GM12872 (cell line): Measurements from ENCODE around the gene CROCC2.

Experiments used
- TF ChIP-seq, protein P1 (sequence below): IDR thresholded peaks from 3 replicates; pipeline ENCODE4 v1.5.1; 2011; ENCODE audit warnings: low read depth, mild to moderate bottlenecking, low read length, moderate library complexity; ENCODE audit not compliant: insufficient read depth

The CROCC2 gene

DNA sequence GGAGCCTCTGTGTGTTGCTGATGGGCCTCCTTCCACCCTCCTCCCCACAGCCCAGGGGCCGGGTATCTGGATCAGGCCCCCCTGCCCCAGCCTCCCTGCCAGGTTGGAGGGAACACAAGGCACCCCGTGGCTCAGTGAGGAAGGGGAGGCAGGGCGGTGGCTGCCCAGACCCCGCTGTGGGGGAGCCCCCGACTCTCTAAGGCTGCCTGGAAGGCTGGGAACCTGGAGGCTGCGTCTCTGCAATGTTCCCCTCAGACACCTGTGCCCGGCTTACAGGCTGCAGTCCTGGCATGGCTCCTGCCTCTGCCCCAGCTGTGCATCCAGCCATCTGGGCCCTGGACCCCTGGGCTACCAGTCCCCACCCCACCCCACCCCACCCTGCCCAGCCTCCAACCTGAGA, 9.7 kb upstream of the CROCC2 start:
- TF ChIP-seq, protein P1, sequence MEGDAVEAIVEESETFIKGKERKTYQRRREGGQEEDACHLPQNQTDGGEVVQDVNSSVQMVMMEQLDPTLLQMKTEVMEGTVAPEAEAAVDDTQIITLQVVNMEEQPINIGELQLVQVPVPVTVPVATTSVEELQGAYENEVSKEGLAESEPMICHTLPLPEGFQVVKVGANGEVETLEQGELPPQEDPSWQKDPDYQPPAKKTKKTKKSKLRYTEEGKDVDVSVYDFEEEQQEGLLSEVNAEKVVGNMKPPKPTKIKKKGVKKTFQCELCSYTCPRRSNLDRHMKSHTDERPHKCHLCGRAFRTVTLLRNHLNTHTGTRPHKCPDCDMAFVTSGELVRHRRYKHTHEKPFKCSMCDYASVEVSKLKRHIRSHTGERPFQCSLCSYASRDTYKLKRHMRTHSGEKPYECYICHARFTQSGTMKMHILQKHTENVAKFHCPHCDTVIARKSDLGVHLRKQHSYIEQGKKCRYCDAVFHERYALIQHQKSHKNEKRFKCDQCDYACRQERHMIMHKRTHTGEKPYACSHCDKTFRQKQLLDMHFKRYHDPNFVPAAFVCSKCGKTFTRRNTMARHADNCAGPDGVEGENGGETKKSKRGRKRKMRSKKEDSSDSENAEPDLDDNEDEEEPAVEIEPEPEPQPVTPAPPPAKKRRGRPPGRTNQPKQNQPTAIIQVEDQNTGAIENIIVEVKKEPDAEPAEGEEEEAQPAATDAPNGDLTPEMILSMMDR = no peak

DNA sequence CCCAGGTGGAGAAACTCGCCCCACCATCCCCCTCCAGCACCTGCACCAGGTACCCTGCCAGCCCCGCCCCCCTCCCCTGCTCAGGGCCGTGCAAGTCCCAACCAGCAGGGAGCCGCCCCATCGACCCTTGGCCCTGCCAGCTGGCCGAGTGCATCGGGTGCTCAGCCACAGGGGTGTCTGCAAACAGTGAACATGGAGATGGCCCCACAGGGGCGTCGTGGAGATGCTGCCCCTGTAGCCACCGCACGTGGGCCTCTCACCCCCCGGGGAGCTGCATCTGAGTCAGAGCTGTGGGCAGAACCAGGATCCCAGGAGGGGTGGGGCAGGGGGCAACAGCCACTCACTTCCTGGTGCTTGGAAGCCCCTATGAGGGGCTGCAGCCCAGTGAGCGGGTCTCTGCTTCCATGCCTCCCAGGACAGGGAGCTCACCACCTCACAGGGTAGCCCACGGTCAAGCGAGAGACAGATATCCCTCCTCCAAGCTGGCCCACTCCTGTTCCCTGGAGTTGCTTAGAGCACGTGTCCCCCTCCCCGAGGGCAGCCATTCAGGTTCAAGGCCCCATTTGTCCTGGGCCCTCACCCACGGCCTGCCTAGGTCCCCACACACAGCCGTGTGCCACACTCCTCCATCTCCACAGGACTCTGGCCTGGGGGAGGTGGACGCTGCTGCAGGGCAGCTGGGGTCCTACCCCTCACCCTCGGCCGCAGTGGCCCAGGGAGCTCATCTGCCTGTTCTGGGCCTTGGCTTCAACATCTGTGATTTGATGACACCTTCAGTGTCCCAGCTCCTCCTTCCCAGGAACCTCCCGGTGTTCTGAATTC, 9.1 kb upstream of the CROCC2 start:
- TF ChIP-seq, protein P1 = no peak

DNA sequence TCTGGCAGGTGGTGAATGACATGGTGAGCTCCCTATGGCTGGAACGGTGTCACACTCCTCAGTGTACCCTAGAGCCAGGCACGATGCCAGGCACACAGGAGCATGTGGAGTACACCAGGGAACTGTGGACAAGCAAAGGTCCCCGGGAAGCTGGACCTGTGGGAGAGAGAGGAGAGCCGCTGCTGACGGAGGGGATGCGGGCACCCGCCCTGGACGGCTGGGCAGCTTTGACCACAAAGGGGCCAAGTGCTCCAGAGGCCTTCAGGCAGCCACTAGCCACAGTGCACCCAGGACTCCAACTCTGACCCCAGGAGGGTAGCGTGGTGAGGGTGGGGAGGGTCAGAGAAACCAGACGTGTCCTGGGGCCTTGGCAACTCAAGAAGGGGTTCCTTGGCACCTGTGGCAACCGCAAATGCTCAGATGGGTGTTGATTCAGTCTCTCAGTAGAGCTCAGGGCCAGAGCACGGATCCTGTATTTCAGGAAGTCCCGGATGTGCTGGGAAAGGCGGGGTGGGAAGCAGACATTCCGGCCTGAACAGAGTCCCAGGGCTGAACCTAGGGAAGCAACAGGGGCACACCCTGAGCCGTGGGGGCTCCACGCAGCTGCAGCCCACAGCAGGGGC, 7.9 kb upstream of the CROCC2 start:
- TF ChIP-seq, protein P1 = no peak

DNA sequence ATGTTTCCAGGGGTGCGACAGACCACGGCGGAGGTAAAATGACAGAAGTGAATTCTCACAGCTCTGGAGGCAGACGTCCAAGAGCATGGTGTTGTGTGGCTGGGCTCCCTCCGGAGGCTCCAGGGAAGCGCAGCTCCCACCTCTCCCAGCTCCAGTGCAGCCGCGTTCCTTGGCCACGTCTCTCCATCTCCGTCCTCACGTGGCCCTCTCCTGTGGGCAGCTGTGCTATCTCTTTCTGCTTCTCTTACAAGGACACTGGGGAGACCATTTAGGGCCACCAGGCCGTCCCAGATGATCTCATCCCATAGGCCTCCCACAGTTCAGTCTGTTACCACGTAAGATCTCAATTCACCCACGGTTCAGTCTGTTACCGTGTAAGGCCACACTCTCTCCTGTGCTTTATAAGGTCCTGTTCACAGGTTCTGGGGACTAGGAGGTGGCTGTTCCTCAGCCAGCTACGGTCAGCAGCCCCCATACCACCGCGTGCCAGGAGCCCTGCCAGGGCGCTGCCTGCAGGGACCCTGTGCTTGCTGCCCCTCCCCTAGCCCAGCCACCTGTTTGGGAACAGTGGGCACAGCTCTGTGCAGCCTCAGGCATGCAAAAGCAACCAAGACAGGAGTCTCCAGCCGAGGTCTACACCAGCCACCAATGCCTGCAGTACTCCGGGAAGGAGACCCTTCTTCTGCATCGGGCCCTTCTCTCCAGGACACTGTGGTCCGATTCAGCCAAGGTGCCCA, 7.2 kb upstream of the CROCC2 start:
- TF ChIP-seq, protein P1 = no peak

DNA sequence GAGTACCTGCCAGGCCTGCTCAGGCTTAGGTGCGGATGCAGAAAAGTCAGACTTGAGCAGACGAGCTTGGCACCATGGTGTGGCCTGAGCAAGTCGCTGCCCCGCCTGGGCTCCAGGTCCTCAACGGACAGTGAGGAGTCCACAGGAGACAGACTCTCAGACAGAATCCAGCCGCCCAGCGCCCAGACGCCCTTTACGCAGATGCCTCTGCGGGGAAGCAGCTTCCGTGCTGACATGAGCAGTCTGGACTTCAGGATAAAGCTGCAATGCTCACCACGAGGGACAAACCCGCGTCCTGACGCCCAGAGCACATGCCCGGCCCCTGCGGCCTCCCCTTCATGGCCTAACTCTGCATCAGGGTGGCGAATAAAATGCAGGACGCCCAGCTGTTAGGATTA, 6.7 kb upstream of the CROCC2 start:
- TF ChIP-seq, protein P1 = no peak

DNA sequence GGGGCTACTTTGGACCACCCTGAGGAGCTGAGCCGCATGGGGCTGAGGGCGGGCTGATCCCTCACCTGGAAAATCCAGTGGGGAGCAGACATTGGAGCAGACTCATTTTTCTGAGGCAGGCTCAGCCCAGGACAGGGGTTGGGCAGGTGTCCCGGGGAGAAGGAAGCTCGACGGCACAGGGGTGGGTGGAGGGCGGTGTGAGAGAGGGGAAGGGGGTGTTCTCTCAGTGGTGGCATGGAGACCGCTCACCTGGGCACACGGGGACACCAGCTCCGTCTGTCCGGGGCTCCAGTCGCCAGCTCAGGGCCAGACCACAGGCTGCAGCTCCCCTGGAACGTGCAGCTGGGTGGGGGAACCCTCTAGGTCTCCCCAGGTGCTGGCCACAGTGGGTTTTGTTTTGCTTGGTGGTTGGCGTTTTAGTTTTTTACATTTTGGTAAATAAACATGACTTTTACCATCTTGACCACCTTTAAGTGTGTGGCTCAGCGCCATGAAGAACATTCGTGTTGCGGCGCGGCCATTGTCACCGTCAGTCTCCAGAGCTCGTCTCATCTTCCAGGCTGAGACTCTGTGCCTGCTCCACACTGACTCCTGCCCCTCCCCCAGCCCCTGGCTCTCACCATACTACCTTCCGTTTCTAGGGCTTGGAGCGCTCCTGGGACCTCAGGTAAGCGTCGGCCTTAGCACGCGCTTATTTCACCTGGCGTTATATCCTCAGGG, 5.8 kb upstream of the CROCC2 start:
- TF ChIP-seq, protein P1 = no peak
